ENCODE results near the gene SYNCRIP. TPM values are rescaled to one million over a fixed set of nuclear protein-coding genes. Genes with fewer than 3 reads are reported as not detected.

The SYNCRIP gene
- total and polyA plus RNA-seq, 2 of the 13 experiments (the other 11 are each of a cell fraction or from before 2014, with no cell fraction given): 8.1 to 112 TPM

DNA sequence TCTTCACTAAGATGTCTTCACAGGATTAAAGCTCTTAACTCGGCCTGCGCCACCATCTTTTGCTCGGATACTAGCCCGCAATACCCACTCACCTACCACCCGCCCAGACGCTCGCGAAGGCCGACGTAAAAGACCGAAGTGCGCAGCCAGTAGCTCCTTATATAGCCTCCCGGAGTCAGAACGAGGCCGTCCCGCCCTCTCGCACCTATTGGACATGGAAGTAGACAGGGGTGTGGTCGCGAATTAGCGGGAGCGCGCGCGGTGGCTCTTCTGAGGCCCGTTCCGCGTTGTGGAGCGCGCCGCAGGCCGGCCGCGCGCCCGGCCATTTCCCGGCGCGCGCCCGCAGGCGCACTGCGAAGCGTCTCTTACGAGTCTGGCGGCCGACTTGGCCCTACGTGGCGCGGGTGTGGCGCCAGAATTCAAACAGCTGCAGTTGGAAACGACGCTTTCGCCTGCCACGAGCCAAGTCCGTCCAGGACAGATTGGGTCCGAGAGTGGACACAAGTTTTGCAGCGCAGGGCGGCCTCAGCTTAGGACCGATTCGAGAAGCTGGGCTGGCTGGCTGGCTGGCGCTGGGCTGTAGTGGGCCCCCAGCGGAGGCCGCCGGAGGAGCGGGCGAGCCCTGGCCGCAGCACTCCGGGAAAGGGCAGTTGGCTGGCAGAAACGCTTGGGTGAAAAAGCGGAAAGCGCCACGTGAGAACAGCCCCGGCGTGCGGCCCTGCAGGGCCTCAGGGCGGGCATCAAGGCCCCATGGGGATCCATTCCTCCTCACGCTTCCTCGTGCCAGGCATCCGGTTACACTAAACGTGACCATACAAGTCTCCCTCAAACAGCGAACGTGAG, 36.1 kb upstream of the SYNCRIP start (continued):
- no peak; the same call in 1 of the 2 replicates for TF ChIP-seq THAP9 (CRISPR knock-in tag; IDR thresholded peaks at IDR 0.05; ENCODE audit: borderline replicate concordance)
- no peak for TF ChIP-seq MYNN (CRISPR knock-in tag; IDR thresholded peaks at IDR 0.05; ENCODE audit: low read depth)
- TF ChIP-seq CSRNP1 (CRISPR knock-in tag; IDR thresholded peaks at IDR 0.05): peak; percentile 94
- peak; percentile 87 for TF ChIP-seq NKX3-1 (CRISPR knock-in tag; IDR thresholded peaks at IDR 0.05)
- TF ChIP-seq ZFYVE20 (CRISPR knock-in tag; IDR thresholded peaks at IDR 0.05; ENCODE audit: borderline replicate concordance, low read depth): peak; percentile 75; the same call in 1 of the 2 replicates
- TF ChIP-seq ZNF3 (CRISPR knock-in tag; IDR thresholded peaks at IDR 0.05): 0 out of 2 replicates have a peak, but pooled peaks have one; percentile 32
- no peak for TF ChIP-seq HNRNPK (IDR thresholded peaks at IDR 0.05; ENCODE audit: low read depth, low read length, poor library complexity, severe bottlenecking)
- no peak for TF ChIP-seq ZBTB7A (CRISPR knock-in tag; IDR thresholded peaks at IDR 0.05)
- TF ChIP-seq HIVEP1 (CRISPR knock-in tag; IDR thresholded peaks at IDR 0.05): 0 out of 2 replicates have a peak, but pooled peaks have one; percentile 5
- no peak for TF ChIP-seq ZNF10 (CRISPR knock-in tag; IDR thresholded peaks at IDR 0.05; ENCODE audit: borderline replicate concordance, low read depth)
- peak; percentile 93 for TF ChIP-seq DBP (CRISPR knock-in tag; IDR thresholded peaks at IDR 0.05; ENCODE audit: not compliant biosample characterization)
- peak; percentile 93 for TF ChIP-seq NFKB2 (CRISPR knock-in tag; IDR thresholded peaks at IDR 0.05; ENCODE audit: borderline replicate concordance)
- TF ChIP-seq, protein P1, sequence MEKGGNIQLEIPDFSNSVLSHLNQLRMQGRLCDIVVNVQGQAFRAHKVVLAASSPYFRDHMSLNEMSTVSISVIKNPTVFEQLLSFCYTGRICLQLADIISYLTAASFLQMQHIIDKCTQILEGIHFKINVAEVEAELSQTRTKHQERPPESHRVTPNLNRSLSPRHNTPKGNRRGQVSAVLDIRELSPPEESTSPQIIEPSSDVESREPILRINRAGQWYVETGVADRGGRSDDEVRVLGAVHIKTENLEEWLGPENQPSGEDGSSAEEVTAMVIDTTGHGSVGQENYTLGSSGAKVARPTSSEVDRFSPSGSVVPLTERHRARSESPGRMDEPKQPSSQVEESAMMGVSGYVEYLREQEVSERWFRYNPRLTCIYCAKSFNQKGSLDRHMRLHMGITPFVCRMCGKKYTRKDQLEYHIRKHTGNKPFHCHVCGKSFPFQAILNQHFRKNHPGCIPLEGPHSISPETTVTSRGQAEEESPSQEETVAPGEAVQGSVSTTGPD (CRISPR knock-in tag; IDR thresholded peaks at IDR 0.05): peak; percentile 25; the same call in 1 of the 2 replicates
- TF ChIP-seq FOXA1 (IDR thresholded peaks at IDR 0.05): no peak
- 0 out of 2 replicates have a peak, but pooled peaks have one; percentile 13 for TF ChIP-seq FOXA1 (CRISPR knock-in tag; IDR thresholded peaks at IDR 0.05)
- TF ChIP-seq, protein P2, sequence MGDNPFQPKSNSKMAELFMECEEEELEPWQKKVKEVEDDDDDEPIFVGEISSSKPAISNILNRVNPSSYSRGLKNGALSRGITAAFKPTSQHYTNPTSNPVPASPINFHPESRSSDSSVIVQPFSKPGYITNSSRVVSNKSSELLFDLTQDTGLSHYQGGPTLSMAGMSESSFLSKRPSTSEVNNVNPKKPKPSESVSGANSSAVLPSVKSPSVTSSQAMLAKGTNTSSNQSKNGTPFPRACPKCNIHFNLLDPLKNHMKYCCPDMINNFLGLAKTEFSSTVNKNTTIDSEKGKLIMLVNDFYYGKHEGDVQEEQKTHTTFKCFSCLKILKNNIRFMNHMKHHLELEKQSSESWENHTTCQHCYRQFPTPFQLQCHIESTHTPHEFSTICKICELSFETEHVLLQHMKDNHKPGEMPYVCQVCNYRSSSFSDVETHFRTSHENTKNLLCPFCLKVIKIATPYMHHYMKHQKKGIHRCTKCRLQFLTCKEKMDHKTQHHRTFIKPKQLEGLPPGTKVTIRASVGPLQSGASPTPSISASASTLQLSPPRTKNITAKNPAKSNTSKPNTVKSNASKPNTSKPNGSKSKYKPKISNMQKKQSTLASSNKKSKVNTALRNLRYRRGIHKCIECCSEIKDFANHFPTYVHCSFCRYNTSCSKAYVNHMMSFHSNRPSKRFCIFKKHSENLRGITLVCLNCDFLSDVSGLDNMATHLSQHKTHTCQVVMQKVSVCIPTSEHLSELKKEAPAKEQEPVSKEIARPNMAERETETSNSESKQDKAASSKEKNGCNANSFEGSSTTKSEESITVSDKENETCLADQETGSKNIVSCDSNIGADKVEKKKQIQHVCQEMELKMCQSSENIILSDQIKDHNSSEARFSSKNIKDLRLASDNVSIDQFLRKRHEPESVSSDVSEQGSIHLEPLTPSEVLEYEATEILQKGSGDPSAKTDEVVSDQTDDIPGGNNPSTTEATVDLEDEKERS (CRISPR knock-in tag; IDR thresholded peaks at IDR 0.05): no peak; the same call in 1 of the 2 replicates
- TF ChIP-seq JUND (CRISPR knock-in tag; IDR thresholded peaks at IDR 0.05): no peak
- TF ChIP-seq KDM6A (CRISPR knock-in tag; IDR thresholded peaks at IDR 0.05; ENCODE audit: low read depth): no peak

Measured in HepG2 (cell line).